ENCODE measurements around the gene SLC6A11.

The SLC6A11 gene

DNA sequence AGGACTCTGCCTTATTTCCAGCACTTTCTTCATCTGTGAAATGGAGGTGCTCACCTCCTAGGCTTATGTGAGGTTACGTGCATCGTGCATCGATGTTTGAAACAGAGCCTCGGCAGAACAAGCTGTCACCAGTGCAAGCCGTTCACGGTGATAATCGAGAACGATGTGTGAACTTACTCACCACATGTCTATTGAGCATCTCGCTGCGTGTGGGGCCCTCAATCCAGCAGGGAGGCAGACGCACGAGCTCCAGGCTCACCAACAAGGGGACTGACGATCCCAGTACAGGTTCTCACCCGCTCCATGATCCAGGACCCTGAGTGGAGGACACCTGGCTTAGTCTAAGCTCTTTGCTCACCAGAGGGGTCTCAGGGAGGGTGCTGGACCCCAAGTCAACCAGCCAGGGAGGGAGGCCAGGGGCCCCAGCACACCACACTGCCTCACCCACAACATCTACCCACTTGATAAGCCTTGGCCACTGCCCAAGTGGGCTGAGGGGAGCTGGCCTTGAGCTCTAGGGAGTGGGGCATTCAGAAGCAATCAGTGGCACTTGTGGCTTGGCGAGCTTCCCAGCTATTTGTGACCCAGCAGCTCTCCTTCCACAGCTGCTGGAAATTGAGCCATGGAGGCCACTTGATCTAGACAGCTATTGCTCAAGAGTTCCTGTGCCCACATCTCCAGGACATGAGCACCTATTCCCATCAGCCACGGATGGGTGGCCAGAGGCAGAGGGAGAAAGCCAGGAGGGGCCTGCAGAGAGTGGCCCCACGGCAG lies 142.1 kb downstream of the SLC6A11 start:
- no peak for DNase-seq

- no peak for DNase-seq
These were observed 144.2 kb downstream of the SLC6A11 start for GRCh38 chr3:10960255-10960654.

DNA sequence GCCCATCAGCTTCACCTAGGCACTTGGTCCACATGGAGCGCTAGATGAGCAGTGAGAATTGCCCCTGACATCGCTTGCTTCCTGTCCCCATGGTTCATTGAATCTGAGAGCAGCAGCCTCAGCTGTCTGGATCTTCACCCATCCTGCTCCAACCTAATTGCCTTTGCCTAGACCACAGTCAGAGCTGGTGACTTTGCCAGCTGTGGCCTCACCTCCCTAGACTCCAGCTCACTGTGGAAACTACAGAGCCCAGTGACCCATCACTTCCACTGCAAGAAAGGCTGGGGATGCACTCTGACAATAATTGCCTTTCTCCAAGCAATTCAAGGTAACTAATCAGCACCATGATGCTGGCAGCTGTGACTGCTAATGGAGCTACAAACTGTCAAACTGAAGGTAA lies 145.9 kb downstream of the SLC6A11 start:
- DNase-seq = no peak

- no peak for DNase-seq
These were observed 146.5 kb downstream of the SLC6A11 start for GRCh38 chr3:10962481-10963036.

DNA sequence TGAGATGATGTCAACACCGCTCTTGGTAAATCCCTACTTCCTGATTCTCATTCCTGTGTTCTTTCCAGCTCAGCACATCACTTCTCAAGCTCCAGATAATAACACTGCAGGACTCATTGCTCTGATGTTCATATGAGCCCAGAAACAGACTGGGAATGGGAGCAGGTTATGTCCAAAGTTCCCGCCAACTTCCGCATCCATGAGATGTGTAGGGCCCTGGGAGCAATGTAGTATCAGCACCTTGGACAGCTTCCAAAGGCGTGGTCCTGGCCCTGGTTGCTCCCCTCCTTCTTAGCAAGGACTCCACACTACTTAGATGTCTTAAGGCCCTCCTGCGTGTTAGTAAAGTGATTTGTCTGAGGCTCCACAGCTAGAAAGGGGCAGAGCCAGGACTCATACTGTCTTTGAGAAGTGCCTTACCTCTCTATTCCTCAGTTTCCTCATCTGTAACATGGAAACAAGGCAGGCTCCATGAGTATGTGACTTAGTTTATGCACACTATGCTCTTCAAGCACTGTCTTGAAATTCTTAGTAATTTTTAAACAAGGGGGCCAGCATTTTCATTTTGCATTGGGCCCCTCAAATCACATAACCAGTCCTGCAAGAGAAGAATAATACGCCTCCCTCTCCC lies 148.6 kb downstream of the SLC6A11 start:
- DNase-seq = no peak

DNA sequence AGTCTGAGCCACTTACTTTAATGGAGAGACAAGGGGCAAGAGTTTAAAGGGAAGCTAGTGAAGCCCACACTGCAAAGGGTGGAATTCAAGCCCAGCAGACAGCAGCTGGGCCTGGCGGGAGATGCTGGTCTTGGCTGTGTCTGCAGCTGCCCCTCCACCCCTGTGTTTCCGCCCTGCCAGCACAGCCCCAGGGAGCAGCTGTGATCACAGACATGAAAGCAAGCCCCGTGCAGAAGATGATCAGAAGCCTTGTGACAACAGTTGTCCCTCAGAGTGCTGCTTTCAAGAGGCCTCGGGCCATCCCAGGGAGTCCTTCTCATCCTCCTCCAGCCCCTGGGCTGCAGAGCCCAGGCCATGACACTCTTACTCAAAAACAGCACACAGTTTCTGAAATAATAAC lies 152.4 kb downstream of the SLC6A11 start:
- no peak for DNase-seq

GRCh38 chr3:10970306-10970960 lies 154.4 kb downstream of the SLC6A11 start:
- DNase-seq = no peak

- DNase-seq = no peak
These were observed 156.2 kb downstream of the SLC6A11 start for GRCh38 chr3:10972072-10972782.

DNA sequence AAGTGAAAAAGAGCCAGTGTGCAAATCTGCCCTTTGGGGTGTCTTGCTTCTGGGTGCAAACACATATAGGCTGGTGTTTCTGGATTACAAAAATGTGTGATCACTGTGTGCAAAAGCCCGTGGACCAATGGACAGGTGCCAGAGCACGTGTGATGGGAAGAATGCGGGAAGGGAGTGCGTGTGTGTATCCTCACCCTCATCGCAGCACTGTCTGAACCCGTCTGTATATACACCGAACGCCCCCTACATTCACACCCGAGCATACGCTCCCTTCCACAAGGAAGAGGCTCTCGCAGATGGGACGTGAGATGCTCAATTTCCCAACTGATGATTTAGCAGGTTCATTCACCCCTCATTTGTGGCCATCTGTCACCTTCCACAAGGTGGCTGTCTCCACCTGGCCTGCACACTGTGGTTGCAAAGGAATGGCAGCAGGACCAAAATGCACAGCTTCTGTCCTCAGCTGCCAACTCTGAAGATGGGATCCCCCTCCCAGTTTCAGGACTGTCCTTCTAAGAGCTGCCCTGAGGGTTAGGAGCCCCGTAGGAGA lies 157.1 kb downstream of the SLC6A11 start:
- DNase-seq = no peak

- DNase-seq = no peak
These were observed 158.1 kb downstream of the SLC6A11 start for GRCh38 chr3:10974131-10974530.

DNA sequence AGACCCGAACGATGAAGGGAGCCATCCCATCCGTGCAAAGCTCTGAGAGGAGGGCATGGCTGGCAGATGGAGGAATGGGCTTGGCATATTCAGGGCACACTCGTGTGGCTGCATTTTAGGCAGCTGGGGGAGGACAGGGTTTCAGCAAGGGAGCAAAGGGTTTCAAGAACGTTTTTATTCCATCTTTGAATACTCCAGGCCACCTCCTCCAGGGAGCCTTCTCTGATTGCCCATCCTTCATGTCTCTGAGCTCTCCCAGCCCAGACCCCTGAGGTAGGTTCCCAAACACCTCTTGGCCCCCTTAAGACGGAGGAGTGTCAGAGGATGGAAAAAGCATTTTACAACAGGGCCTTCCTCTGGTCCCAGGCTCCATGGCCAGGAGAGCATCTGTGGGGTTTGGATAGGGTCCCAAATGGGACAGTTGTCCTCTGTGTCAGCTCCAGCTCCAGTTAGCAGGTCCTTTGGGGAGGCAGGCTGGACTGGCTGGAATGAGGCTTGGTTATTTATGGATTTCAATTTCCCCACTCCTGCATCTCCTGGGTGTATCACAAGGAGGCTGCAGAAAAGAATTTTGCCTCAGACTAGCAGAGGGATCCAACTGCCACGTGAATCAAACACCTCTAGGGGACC lies 158.8 kb downstream of the SLC6A11 start:
- DNase-seq = no peak

GRCh38 chr3:10975695-10976234 lies 159.7 kb downstream of the SLC6A11 start:
- no peak for DNase-seq

- DNase-seq = no peak
These were observed 160.7 kb downstream of the SLC6A11 start for GRCh38 chr3:10976770-10977169.

GRCh38 chr3:10977892-10978510 lies 162.0 kb downstream of the SLC6A11 start:
- no peak for DNase-seq

DNA sequence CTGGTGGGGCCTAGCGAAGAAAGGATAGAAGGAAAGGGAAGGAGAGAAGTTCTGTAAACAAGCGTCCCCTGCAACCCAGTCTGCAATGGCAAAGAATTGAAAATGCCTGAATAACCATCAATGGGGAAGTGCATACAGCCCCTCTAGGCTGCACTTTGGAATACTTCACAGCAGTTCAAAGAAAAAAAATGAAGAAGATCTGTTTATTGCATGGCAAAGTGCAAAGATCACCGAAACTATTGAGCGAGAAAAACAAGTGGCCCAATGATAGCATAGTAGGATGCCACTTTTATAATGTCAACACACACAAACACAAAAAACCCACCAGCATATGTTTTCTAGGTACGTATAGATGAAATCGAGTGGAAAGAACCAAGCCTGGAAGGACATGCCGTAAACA lies 162.9 kb downstream of the SLC6A11 start:
- DNase-seq = no peak

DNA sequence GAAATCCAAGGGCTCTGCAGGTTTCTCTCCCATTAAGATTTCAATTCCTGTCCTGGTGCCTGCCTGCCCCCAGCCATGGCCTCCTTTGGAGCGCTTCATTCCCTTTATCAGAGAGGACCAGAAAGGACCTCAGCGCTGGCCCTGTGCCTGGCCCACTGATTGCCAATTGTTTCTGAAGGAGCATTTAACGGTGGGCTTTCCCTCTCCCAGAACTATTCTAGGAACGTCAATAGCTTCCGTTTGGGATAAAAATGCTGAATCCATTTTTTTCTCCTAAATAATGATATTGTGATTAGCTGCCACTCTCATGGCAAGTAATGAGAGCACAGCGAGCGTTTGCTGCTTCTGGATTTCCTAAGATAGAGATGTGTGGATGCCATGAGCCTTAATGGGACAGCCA lies 164.3 kb downstream of the SLC6A11 start:
- no peak for DNase-seq

DNA sequence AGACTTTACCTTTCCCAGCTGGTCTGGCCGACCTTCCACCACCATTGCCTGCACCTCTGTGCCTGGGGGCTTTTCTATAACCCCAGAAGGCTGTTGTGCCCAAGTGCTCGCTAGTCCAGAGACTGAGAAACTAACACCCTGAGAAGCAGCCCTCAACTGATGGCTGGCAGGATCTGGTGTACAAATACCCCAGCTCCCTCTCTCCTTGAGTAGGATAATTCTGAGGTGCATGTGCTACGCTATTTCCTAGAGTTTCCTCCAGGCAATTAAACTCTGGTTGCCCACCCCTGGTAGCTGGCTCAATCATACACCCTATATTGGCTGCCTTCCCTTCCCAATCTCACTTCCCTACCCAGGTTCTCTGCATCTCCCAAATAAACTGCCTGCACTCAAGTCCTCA lies 165.0 kb downstream of the SLC6A11 start:
- DNase-seq = no peak

GRCh38 chr3:10981961-10982360 lies 165.9 kb downstream of the SLC6A11 start:
- DNase-seq = no peak

DNA sequence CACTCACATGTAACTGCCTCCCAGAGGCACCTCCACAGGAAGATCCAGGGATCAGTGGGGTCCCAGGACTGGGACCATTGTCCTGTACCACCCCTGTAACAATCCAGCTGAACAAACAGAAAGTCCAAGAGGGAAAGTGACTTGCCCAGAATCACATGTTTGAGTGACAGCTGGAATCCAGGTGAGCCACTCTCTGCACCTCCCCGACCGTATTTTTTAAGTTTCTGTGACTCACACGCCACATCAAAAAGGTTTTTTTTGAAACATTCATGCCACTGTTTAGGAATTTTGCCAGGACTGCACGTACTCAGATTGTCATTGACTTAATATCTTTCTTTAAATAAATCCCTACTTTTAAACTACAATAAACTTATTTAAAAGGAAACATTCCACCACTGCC lies 166.8 kb downstream of the SLC6A11 start:
- DNase-seq = no peak

DNA sequence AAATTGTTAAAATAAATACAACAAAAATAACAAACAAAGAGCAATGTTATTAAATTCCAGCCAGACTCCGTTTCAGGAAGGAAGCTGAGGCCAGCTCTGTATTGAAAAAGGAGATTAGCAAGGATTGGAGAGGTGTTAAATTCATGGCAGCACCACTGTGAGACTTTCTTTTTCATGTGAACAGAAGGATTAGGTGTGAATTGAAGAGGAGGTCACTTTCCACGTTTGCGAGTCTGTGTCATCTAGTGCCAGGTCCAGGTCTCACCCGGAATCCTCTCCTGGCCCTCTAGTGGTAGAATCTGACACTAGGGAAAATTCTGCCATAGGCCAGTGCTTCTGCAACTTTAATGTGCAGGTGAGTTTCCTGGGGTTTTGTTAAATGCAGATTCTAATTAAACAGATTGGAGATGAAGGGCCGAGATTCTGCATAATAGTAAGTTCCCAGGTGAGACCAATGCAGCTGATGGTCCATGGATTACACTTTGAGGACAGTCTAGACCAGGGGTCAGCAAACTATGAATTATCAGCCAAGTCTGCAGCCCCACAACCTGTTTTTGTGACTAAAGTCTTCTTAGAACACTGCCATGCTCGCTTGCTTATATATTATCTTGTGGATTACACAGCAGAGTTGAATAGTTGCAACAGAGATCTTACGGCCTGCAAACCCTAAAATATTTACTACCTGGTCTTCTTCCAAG lies 167.3 kb downstream of the SLC6A11 start:
- DNase-seq = no peak

- no peak for DNase-seq
These were observed 168.4 kb downstream of the SLC6A11 start for GRCh38 chr3:10984371-10984896.
